ENCODE data around the gene GPC3.
"Not testable (repeated sequence)": the region's sequence is repeated elsewhere in the genome, so short reads cannot be mapped to it uniquely, and the experiment has no call there.

- TF ChIP-seq POLR2AphosphoS5, POLR2A (IDR thresholded peaks at IDR 0.05; ENCODE audit: low read depth, low read length): not testable (repeated sequence)
Observed at GRCh38 chrX:133888084-133888483, 97.3 kb downstream of the GPC3 start.
